ENCODE data around the gene GUCY2C.

DNA sequence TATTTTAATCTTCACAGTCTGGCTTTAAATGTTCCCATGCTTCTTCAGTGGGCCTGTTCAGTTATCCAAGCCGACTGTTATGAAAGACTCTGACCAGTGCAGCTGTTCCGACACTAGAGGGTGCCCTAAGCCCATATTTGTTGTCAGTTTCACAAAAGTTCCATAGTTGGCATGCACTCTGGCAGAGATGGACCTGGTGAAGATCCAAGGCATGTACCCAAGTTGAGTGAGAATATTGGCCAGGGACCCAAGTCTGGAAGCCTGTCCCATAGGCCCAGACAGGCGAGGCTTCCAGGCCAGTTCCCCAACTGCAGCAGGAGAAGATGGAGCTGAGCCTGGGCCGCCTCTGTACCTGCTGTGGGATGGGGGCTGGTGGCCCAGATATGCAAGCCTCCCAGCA is 27.4 kb upstream of the GUCY2C start:
- TF ChIP-seq, protein P1, sequence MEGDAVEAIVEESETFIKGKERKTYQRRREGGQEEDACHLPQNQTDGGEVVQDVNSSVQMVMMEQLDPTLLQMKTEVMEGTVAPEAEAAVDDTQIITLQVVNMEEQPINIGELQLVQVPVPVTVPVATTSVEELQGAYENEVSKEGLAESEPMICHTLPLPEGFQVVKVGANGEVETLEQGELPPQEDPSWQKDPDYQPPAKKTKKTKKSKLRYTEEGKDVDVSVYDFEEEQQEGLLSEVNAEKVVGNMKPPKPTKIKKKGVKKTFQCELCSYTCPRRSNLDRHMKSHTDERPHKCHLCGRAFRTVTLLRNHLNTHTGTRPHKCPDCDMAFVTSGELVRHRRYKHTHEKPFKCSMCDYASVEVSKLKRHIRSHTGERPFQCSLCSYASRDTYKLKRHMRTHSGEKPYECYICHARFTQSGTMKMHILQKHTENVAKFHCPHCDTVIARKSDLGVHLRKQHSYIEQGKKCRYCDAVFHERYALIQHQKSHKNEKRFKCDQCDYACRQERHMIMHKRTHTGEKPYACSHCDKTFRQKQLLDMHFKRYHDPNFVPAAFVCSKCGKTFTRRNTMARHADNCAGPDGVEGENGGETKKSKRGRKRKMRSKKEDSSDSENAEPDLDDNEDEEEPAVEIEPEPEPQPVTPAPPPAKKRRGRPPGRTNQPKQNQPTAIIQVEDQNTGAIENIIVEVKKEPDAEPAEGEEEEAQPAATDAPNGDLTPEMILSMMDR (conservative IDR thresholded peaks at IDR 0.05): peak; percentile 82
- TF ChIP-seq ZFX (IDR thresholded peaks at IDR 0.05): no peak

Data from C4-2B (cell line).